HG03196 (cell line): Measurements from ENCODE around the gene SLC17A9.

Experiments used
- ATAC-seq: cut with Tn5 transposase; IDR thresholded peaks from one replicate; pipeline ENCODE4 v1.9.1; 2021; ENCODE audit not compliant: unreplicated experiment

SLC17A9 gene

GRCh38 chr20:63015662-63016361 lies 63.3 kb downstream of the SLC17A9 start:
- ATAC-seq: no peak

- ATAC-seq: no peak
Observed at GRCh38 chr20:63016514-63017075, 64.1 kb downstream of the SLC17A9 start.

- ATAC-seq: no peak
Observed at GRCh38 chr20:63017076-63017825, 64.7 kb downstream of the SLC17A9 start.

- ATAC-seq: no peak
Observed at GRCh38 chr20:63017826-63018411, 65.4 kb downstream of the SLC17A9 start.
